Measurements from ENCODE around the gene MEF2B. TPM values are rescaled to one million over a fixed set of nuclear protein-coding genes. Genes with fewer than 3 reads are reported as not detected.
"Not testable (repeated sequence)": the region's sequence is repeated elsewhere in the genome, so short reads cannot be mapped to it uniquely, and the experiment has no call there.

MEF2B gene
- total RNA-seq, 2 experiments from 2014 or later: 3.2 to 7.2 TPM

- CTCF ChIA-PET: interaction anchor here (1.9 to 2.7 kb wide), 2 partner anchors 14 to 15 kb away, joined by 4 to 7 read pairs; no protein-coding TSS in a partner anchor
- no peak overlapping the region for H3K4me3 Mint-ChIP-seq
- no peaks in the 10 kb centered on the region for H3K4me1 Mint-ChIP-seq
- ATAC-seq (no peak), DNase-seq (no peak)
- H3K9me3 Mint-ChIP-seq (ENCODE audit: low read depth): no peaks in the 10 kb centered on the region
- H3K27ac Mint-ChIP-seq: no peak overlapping the region
- H3K36me3 Mint-ChIP-seq: peaks cover 8% of the 10 kb centered on the region
- H3K27me3 Mint-ChIP-seq: no peaks in the 10 kb centered on the region
These were observed 9.5 kb downstream of the MEF2B start for GRCh38 chr19:19160461-19161035.

GRCh38 chr19:19159534-19159933 lies 10.5 kb downstream of the MEF2B start:
- DNase-seq (no peak), ATAC-seq (no peak)
- H3K4me3 Mint-ChIP-seq: no peak overlapping the region
- H3K27ac Mint-ChIP-seq: no peak overlapping the region
- CTCF ChIA-PET: interaction anchor here (1.1 to 1.9 kb wide), 2 partner anchors 14 to 16 kb away, joined by 3 to 4 read pairs; no protein-coding TSS in a partner anchor
- H3K4me1 Mint-ChIP-seq: no peaks in the 10 kb centered on the region
- no peaks in the 10 kb centered on the region for H3K27me3 Mint-ChIP-seq
- H3K36me3 Mint-ChIP-seq: peaks cover 8% of the 10 kb centered on the region
- no peaks in the 10 kb centered on the region for H3K9me3 Mint-ChIP-seq (ENCODE audit: low read depth)

GRCh38 chr19:19157808-19158207 lies 12.3 kb downstream of the MEF2B start:
- CTCF ChIA-PET: interaction anchor here (1.4 to 1.8 kb wide), 4 partner anchors 12 to 17 kb away, joined by 3 to 6 read pairs (median 4); no protein-coding TSS in a partner anchor

GRCh38 chr19:19155495-19156219 lies 14.4 kb downstream of the MEF2B start:
- Mint-ChIP-seq H3K4me3 (no peak overlapping the region), H3K27me3 (no peaks in the 10 kb centered on the region), H3K27ac (no peak overlapping the region), H3K9me3 (ENCODE audit: low read depth) (no peaks in the 10 kb centered on the region), H3K4me1 (no peaks in the 10 kb centered on the region), H3K36me3 (peaks cover 8% of the 10 kb centered on the region)
- ATAC-seq: no peak
- no peak for DNase-seq
- CTCF ChIA-PET: interaction anchor here (0.5 to 1.9 kb wide), 7 partner anchors 10 to 210 kb away, joined by 3 to 8 read pairs (median 4); partner anchors contain the start of gene MEF2B

More at GRCh38 chr19:19157808-19158207, 12.3 kb downstream of the MEF2B start:
- H3K4me1 Mint-ChIP-seq: no peaks in the 10 kb centered on the region
- H3K36me3 Mint-ChIP-seq: peaks cover 8% of the 10 kb centered on the region
- no peaks in the 10 kb centered on the region for H3K9me3 Mint-ChIP-seq (ENCODE audit: low read depth)
- no peak for ATAC-seq
- H3K27ac Mint-ChIP-seq: no peak overlapping the region
- DNase-seq: no peak
- H3K27me3 Mint-ChIP-seq: no peaks in the 10 kb centered on the region
- no peak overlapping the region for H3K4me3 Mint-ChIP-seq

GRCh38 chr19:19154768-19155494 lies 15.1 kb downstream of the MEF2B start:
- Mint-ChIP-seq H3K27ac (no peak overlapping the region), H3K9me3 (ENCODE audit: low read depth) (no peaks in the 10 kb centered on the region), H3K4me3 (no peak overlapping the region), H3K4me1 (no peaks in the 10 kb centered on the region), H3K36me3 (peaks cover 8% of the 10 kb centered on the region), H3K27me3 (no peaks in the 10 kb centered on the region)
- ATAC-seq: no peak
- no peak for DNase-seq
- CTCF ChIA-PET: interaction anchor here (0.5 to 1.5 kb wide), 4 partner anchors 9 to 211 kb away, joined by 3 to 6 read pairs (median 4); no protein-coding TSS in a partner anchor

GRCh38 chr19:19152668-19153384 lies 17.2 kb downstream of the MEF2B start:
- no peak for ATAC-seq
- no peak overlapping the region for H3K4me3 Mint-ChIP-seq
- no peak for DNase-seq
- no peaks in the 10 kb centered on the region for H3K27me3 Mint-ChIP-seq
- H3K27ac Mint-ChIP-seq: no peak overlapping the region
- peaks cover 8% of the 10 kb centered on the region for H3K36me3 Mint-ChIP-seq
- H3K4me1 Mint-ChIP-seq: no peaks in the 10 kb centered on the region
- no peaks in the 10 kb centered on the region for H3K9me3 Mint-ChIP-seq (ENCODE audit: low read depth)
- CTCF ChIA-PET: interaction anchor here (1.3 kb wide), 1 partner anchor 22 kb away, joined by 4 read pairs; no protein-coding TSS in a partner anchor

GRCh38 chr19:19151418-19151817 lies 18.6 kb downstream of the MEF2B start:
- DNase-seq (no peak), ATAC-seq (no peak)
- no peaks in the 10 kb centered on the region for H3K9me3 Mint-ChIP-seq (ENCODE audit: low read depth)
- H3K27me3 Mint-ChIP-seq: no peaks in the 10 kb centered on the region
- no peak overlapping the region for H3K27ac Mint-ChIP-seq
- H3K4me3 Mint-ChIP-seq: no peak overlapping the region
- H3K4me1 Mint-ChIP-seq: no peaks in the 10 kb centered on the region
- peaks cover 4% of the 10 kb centered on the region for H3K36me3 Mint-ChIP-seq
- CTCF ChIA-PET: interaction anchor here (1.6 kb wide), 1 partner anchor 23 kb away, joined by 4 read pairs; no protein-coding TSS in a partner anchor

- no peaks in the 10 kb centered on the region for H3K4me1 Mint-ChIP-seq
- no peaks in the 10 kb centered on the region for H3K27me3 Mint-ChIP-seq
- CTCF ChIA-PET: interaction anchor here (1.3 to 2.6 kb wide), 2 partner anchors 25 to 166 kb away, joined by 3 to 16 read pairs; no protein-coding TSS in a partner anchor
- no peak for DNase-seq
- H3K36me3 Mint-ChIP-seq: no peaks in the 10 kb centered on the region
- no peak overlapping the region for H3K4me3 Mint-ChIP-seq
- no peak overlapping the region for H3K27ac Mint-ChIP-seq
- ATAC-seq: no peak
- no peaks in the 10 kb centered on the region for H3K9me3 Mint-ChIP-seq (ENCODE audit: low read depth)
These were observed 20.6 kb downstream of the MEF2B start for GRCh38 chr19:19149435-19149834.

GRCh38 chr19:19148504-19148903 lies 21.6 kb downstream of the MEF2B start:
- CTCF ChIA-PET: interaction anchor here (0.8 to 2.6 kb wide), 5 partner anchors 8 to 167 kb away, joined by 3 to 16 read pairs (median 5); no protein-coding TSS in a partner anchor
- H3K27ac Mint-ChIP-seq; H3K27me3 Mint-ChIP-seq; ATAC-seq; H3K9me3 Mint-ChIP-seq (ENCODE audit: low read depth); DNase-seq; H3K36me3 Mint-ChIP-seq; H3K4me1 Mint-ChIP-seq; H3K4me3 Mint-ChIP-seq: not testable (repeated sequence)

- ATAC-seq: no peak
- H3K27ac Mint-ChIP-seq: no peak overlapping the region
These were observed 22.7 kb downstream of the MEF2B start for GRCh38 chr19:19147344-19147743.

GRCh38 chr19:19146865-19147264 lies 23.2 kb downstream of the MEF2B start:
- Mint-ChIP-seq H3K36me3 (no peaks in the 10 kb centered on the region), H3K4me3 (no peak overlapping the region), H3K27me3 (no peaks in the 10 kb centered on the region), H3K9me3 (ENCODE audit: low read depth) (no peaks in the 10 kb centered on the region), H3K27ac (no peak overlapping the region), H3K4me1 (no peaks in the 10 kb centered on the region)
- no peak for DNase-seq
- ATAC-seq: no peak
- CTCF ChIA-PET: interaction anchor here (0.6 to 2.6 kb wide), 7 partner anchors 12 to 79 kb away, joined by 3 to 20 read pairs (median 5); no protein-coding TSS in a partner anchor

More at GRCh38 chr19:19147344-19147743, 22.7 kb downstream of the MEF2B start:
- CTCF ChIA-PET: interaction anchor here (0.7 to 2.6 kb wide), 4 partner anchors 11 to 77 kb away, joined by 3 to 16 read pairs (median 5); partner anchors contain the start of gene NR2C2AP
- Mint-ChIP-seq H3K4me1 (no peaks in the 10 kb centered on the region), H3K4me3 (no peak overlapping the region), H3K27me3 (no peaks in the 10 kb centered on the region), H3K36me3 (no peaks in the 10 kb centered on the region), H3K9me3 (ENCODE audit: low read depth) (no peaks in the 10 kb centered on the region)
- no peak for DNase-seq

- no peak overlapping the region for H3K4me3 Mint-ChIP-seq
- H3K9me3 Mint-ChIP-seq (ENCODE audit: low read depth): no peaks in the 10 kb centered on the region
- no peak overlapping the region for H3K27ac Mint-ChIP-seq
- DNase-seq (peak; percentile 90), ATAC-seq (peak; percentile 83)
- no peaks in the 10 kb centered on the region for H3K4me1 Mint-ChIP-seq
- H3K27me3 Mint-ChIP-seq: no peaks in the 10 kb centered on the region
- no peaks in the 10 kb centered on the region for H3K36me3 Mint-ChIP-seq
- CTCF ChIA-PET: interaction anchor here (0.6 to 2.4 kb wide), 24 partner anchors 9 to 344 kb away, joined by 3 to 20 read pairs (median 3); partner anchors contain the start of gene BORCS8
These were observed 24.1 kb downstream of the MEF2B start for GRCh38 chr19:19145684-19146608.
